MM.1S (cell line): ENCODE results near the gene ZNF593OS.

Source experiments
- DNase-seq: peaks from one replicate; pipeline ENCODE4 v3.0.0-alpha.2; 2015
- H2AFZ ChIP-seq: fragments of 300-600 bp; sonication (generic); 2 replicates; pipeline ENCODE4 v1.6.0; 2016; ENCODE audit warnings: antibody characterized with exemption, low read length
- H3F3A ChIP-seq: fragments of 300-600 bp; sonication (generic); 2 replicates; pipeline ENCODE4 v1.6.1; 2016; ENCODE audit warnings: mild to moderate bottlenecking, antibody characterized with exemption, low read length, moderate library complexity, mixed read lengths; ENCODE audit not compliant: insufficient read depth
- H3K27ac ChIP-seq: fragments of 300-600 bp; sonication (generic); 2 replicates; pipeline ENCODE4 v1.5.1; 2016; ENCODE audit warnings: mild to moderate bottlenecking, low read length
- H3K27me3 ChIP-seq: fragments of 300-600 bp; sonication (generic); replicated peaks from 2 replicates; pipeline ENCODE4 v1.6.0; 2016; ENCODE audit warnings: low read length; ENCODE audit not compliant: insufficient read depth
- H3K36me3 ChIP-seq: fragments of 300-600 bp; sonication (generic); replicated peaks from 2 replicates; pipeline ENCODE4 v1.6.1; 2016; ENCODE audit warnings: mild to moderate bottlenecking, low read length, mixed read lengths; ENCODE audit not compliant: insufficient read depth
- H3K4me1 ChIP-seq: fragments of 300-600 bp; sonication (generic); 2 replicates; pipeline ENCODE4 v1.6.1; 2016; ENCODE audit warnings: low read length, mixed read lengths
- H3K4me2 ChIP-seq: fragments of 300-600 bp; sonication (generic); 2 replicates; pipeline ENCODE4 v1.6.0; 2016; ENCODE audit warnings: low read depth, low read length
- H3K4me3 ChIP-seq: fragments of 300-600 bp; sonication (generic); 2 replicates; pipeline ENCODE4 v1.5.1; 2016; ENCODE audit warnings: low read length, mixed read lengths
- H3K79me2 ChIP-seq: fragments of 300-600 bp; sonication (generic); 2 replicates; pipeline ENCODE4 v1.6.1; 2016; ENCODE audit warnings: mixed run types, low read length, mixed read lengths
- H3K9ac ChIP-seq: fragments of 300-600 bp; sonication (generic); 2 replicates; pipeline ENCODE4 v1.6.1; 2016; ENCODE audit warnings: low read length, mixed read lengths
- H3K9me2 ChIP-seq: fragments of 300-600 bp; sonication (generic); replicated peaks from 2 replicates; pipeline ENCODE4 v1.6.1; 2016; ENCODE audit warnings: mild to moderate bottlenecking, low read length, mixed read lengths; ENCODE audit not compliant: insufficient read depth
- H3K9me3 ChIP-seq: fragments of 300-600 bp; sonication (generic); replicated peaks from 2 replicates; pipeline ENCODE4 v1.6.1; 2016; ENCODE audit warnings: mild to moderate bottlenecking, low read length, mixed read lengths; ENCODE audit not compliant: insufficient read depth
- H4K20me1 ChIP-seq: fragments of 300-600 bp; sonication (generic); 2 replicates; pipeline ENCODE4 v1.6.1; 2016; ENCODE audit warnings: mild to moderate bottlenecking, low read length, moderate library complexity, mixed read lengths; ENCODE audit not compliant: insufficient read depth
- CTCF ChIP-seq: fragments of 300-600 bp; sonication (generic); IDR thresholded peaks from 2 replicates; pipeline ENCODE4 v1.5.1; 2016; ENCODE audit warnings: antibody characterized with exemption, low read length, mixed read lengths
- EZH2 ChIP-seq: fragments of 300-600 bp; sonication (generic); optimal IDR thresholded peaks from 2 replicates; pipeline ENCODE3; 2017; ENCODE audit warnings: low read depth, mild to moderate bottlenecking, antibody characterized with exemption, low read length, mixed read lengths
- EZH2phosphoT487 ChIP-seq: fragments of 300-600 bp; sonication (generic); IDR thresholded peaks from 2 replicates; pipeline ENCODE4 v1.6.1; 2018; ENCODE audit warnings: antibody characterized with exemption, low read length

Gene ZNF593OS

GRCh38 chr1:26124418-26125331, 47.0 kb downstream of the ZNF593OS start:
- H3K27ac ChIP-seq = no peak overlapping the region
- peaks cover 31% of the 10 kb centered on the region for H3K4me1 ChIP-seq

GRCh38 chr1:26122988-26123973, 48.4 kb downstream of the ZNF593OS start:
- peaks cover 38% of the 10 kb centered on the region for H3F3A ChIP-seq
- no peaks in the 10 kb centered on the region for H3K9me2 ChIP-seq
- H3K79me2 ChIP-seq = peaks cover 43% of the 10 kb centered on the region
- H3K27me3 ChIP-seq = no peaks in the 10 kb centered on the region
- TF ChIP-seq EZH2 (no peak), CTCF (no peak), EZH2phosphoT487 (no peak)
- H3K4me3 ChIP-seq = no peak overlapping the region
- H3K36me3 ChIP-seq = 0 out of 2 replicates have a peak, but pooled peaks cover 6% of the 10 kb centered on the region
- DNase-seq = no peak
- H2AFZ ChIP-seq = no peak overlapping the region
- H3K4me2 ChIP-seq = no peak overlapping the region
- no peaks in the 10 kb centered on the region for H4K20me1 ChIP-seq
- H3K9me3 ChIP-seq = no peaks in the 10 kb centered on the region
- H3K27ac ChIP-seq = no peak overlapping the region
- peaks cover 43% of the 10 kb centered on the region for H3K4me1 ChIP-seq
- H3K9ac ChIP-seq = no peak overlapping the region

More at GRCh38 chr1:26124418-26125331, 47.0 kb downstream of the ZNF593OS start:
- TF ChIP-seq EZH2 (no peak), CTCF (no peak), EZH2phosphoT487 (no peak)
- peaks cover 26% of the 10 kb centered on the region for H3F3A ChIP-seq
- H3K4me2 ChIP-seq = peak overlapping the region; percentile 10
- no peak overlapping the region for H2AFZ ChIP-seq
- no peaks in the 10 kb centered on the region for H3K36me3 ChIP-seq
- H3K9ac ChIP-seq = no peak overlapping the region
- peaks cover 43% of the 10 kb centered on the region for H3K79me2 ChIP-seq
- H3K9me2 ChIP-seq = no peaks in the 10 kb centered on the region
- DNase-seq = no peak
- no peak overlapping the region; the same call in 1 of the 2 replicates for H3K4me3 ChIP-seq
- H3K9me3 ChIP-seq = no peaks in the 10 kb centered on the region
- H3K27me3 ChIP-seq = no peaks in the 10 kb centered on the region
- no peaks in the 10 kb centered on the region for H4K20me1 ChIP-seq

- H3K36me3 ChIP-seq = 0 out of 2 replicates have a peak, but pooled peaks cover 6% of the 10 kb centered on the region
- H3K79me2 ChIP-seq = peaks cover 55% of the 10 kb centered on the region
- no peak overlapping the region for H3K4me3 ChIP-seq
- TF ChIP-seq CTCF (no peak), EZH2 (no peak), EZH2phosphoT487 (no peak)
- H3K27ac ChIP-seq = no peak overlapping the region
- no peak for DNase-seq
- no peaks in the 10 kb centered on the region for H3K9me2 ChIP-seq
- H3K9ac ChIP-seq = no peak overlapping the region
- H4K20me1 ChIP-seq = no peaks in the 10 kb centered on the region
- H3K9me3 ChIP-seq = no peaks in the 10 kb centered on the region
- H3K4me2 ChIP-seq = no peak overlapping the region
- H3K4me1 ChIP-seq = peaks cover 40% of the 10 kb centered on the region
- no peak overlapping the region for H2AFZ ChIP-seq
- peaks cover 35% of the 10 kb centered on the region for H3F3A ChIP-seq
- H3K27me3 ChIP-seq = no peaks in the 10 kb centered on the region
These were observed 49.5 kb downstream of the ZNF593OS start for GRCh38 chr1:26121854-26122773.
